HG02571 (cell line): ENCODE data around the gene SNX21.
"Not testable (repeated sequence)": the region's sequence is repeated elsewhere in the genome, so short reads cannot be mapped to it uniquely, and the experiment has no call there.

ENCODE experiments used
- ATAC-seq: cut with Tn5 transposase; IDR thresholded peaks from one replicate; pipeline ENCODE4 v1.9.1; 2021; ENCODE audit warnings: mild to moderate bottlenecking, moderate library complexity; ENCODE audit not compliant: unreplicated experiment

Gene SNX21

GRCh38 chr20:45848969-45849582 is 15.5 kb downstream of the SNX21 start:
- ATAC-seq = no peak

GRCh38 chr20:45850238-45850637 is 16.6 kb downstream of the SNX21 start:
- ATAC-seq = no peak

- no peak for ATAC-seq
These were observed 17.3 kb downstream of the SNX21 start for GRCh38 chr20:45850926-45851325.

GRCh38 chr20:45851501-45851900 is 17.9 kb downstream of the SNX21 start:
- ATAC-seq = no peak

GRCh38 chr20:45852326-45852725 is 18.7 kb downstream of the SNX21 start:
- ATAC-seq = no peak

GRCh38 chr20:45853484-45853883 is 19.9 kb downstream of the SNX21 start:
- ATAC-seq = no peak

- ATAC-seq = peak; percentile 95
These were observed 23.7 kb downstream of the SNX21 start, which contains the start of the genes ACOT8 and ZSWIM3 for GRCh38 chr20:45857114-45857881. Gene ACOT8 (minus strand): TSS chr20:45857392. CDS start chr20:45857315, 77 bp downstream. Gene ZSWIM3 (plus strand): TSS chr20:45857614. CDS start chr20:45857826, 212 bp downstream.

- ATAC-seq = no peak
These were observed 24.2 kb downstream of the SNX21 start for GRCh38 chr20:45857882-45858216.

GRCh38 chr20:45859916-45860315 is 26.3 kb downstream of the SNX21 start:
- no peak for ATAC-seq

- no peak for ATAC-seq
These were observed 27.1 kb downstream of the SNX21 start for GRCh38 chr20:45860560-45861220.

GRCh38 chr20:45861221-45862075 is 27.8 kb downstream of the SNX21 start:
- no peak for ATAC-seq

GRCh38 chr20:45863543-45864470 is 30.2 kb downstream of the SNX21 start:
- no peak for ATAC-seq

- ATAC-seq = no peak
These were observed 32.9 kb downstream of the SNX21 start for GRCh38 chr20:45866454-45866853.

- ATAC-seq = no peak
These were observed 33.7 kb downstream of the SNX21 start for GRCh38 chr20:45867136-45867818.

GRCh38 chr20:45867819-45868176 is 34.2 kb downstream of the SNX21 start:
- no peak for ATAC-seq

- no peak for ATAC-seq
These were observed 39.0 kb downstream of the SNX21 start for GRCh38 chr20:45872626-45873025.

GRCh38 chr20:45873409-45874103 is 40.0 kb downstream of the SNX21 start:
- ATAC-seq = no peak

- not testable (repeated sequence) for ATAC-seq
These were observed 40.5 kb downstream of the SNX21 start for GRCh38 chr20:45874104-45874481.

- no peak for ATAC-seq
These were observed 41.0 kb downstream of the SNX21 start for GRCh38 chr20:45874576-45874975.
